Aorta (tissue), 5 donors: Measurements from ENCODE around the gene MCEE. TPM values are rescaled to one million over a fixed set of nuclear protein-coding genes. Genes with fewer than 3 reads are reported as not detected.
"Not testable (repeated sequence)": the region's sequence is repeated elsewhere in the genome, so short reads cannot be mapped to it uniquely, and the experiment has no call there.

Source experiments
- ATAC-seq: fragments of 200-7000 bp; cut with Tn5 transposase; one replicate; pipeline ENCODE4 v1.9.1; 2022; ENCODE audit warnings: moderate library complexity; ENCODE audit not compliant: low FRiP score
- DNase-seq, 2 donors: peaks; one replicate each; pipeline ENCODE4 v3.0.0-alpha.2; 2020
- H3K27ac ChIP-seq, 2 donors: one replicate each; pipeline ENCODE4 v1.5.1; 2013; ENCODE audit warnings: low read length in 2 of 2, mild to moderate bottlenecking in 2 of 2, moderate library complexity in 2 of 2, control low read depth in 1 of 2, inconsistent platforms in 1 of 2, low read depth in 1 of 2
- H3K27me3 ChIP-seq, 2 donors: one replicate each; pipeline ENCODE4 v1.6.1; 2013; ENCODE audit warnings: control low read depth in 1 of 2, low read length in 1 of 2, mild to moderate bottlenecking in 1 of 2, moderate library complexity in 1 of 2; ENCODE audit not compliant: insufficient read depth in 2 of 2, control insufficient read depth in 1 of 2
- H3K36me3 ChIP-seq, 2 donors: one replicate each; pipeline ENCODE4 v1.6.1; 2013; ENCODE audit warnings: control low read depth in 1 of 2, low read length in 1 of 2, mild to moderate bottlenecking in 1 of 2; ENCODE audit not compliant: insufficient read depth in 2 of 2, control insufficient read depth in 1 of 2
- H3K4me1 ChIP-seq, 2 donors: one replicate each; pipeline ENCODE4 v1.6.1; 2013; ENCODE audit warnings: low read length in 2 of 2, control low read depth in 1 of 2, mild to moderate bottlenecking in 1 of 2, moderate library complexity in 1 of 2; ENCODE audit not compliant: insufficient read depth in 2 of 2, control insufficient read depth in 1 of 2
- H3K4me3 ChIP-seq, 2 donors: one replicate each; pipeline ENCODE4 v1.5.1; 2013; ENCODE audit warnings: low read length in 2 of 2, control low read depth in 1 of 2, mild to moderate bottlenecking in 1 of 2
- H3K9me3 ChIP-seq: one replicate; pipeline ENCODE4 v1.6.1; 2013; ENCODE audit warnings: mild to moderate bottlenecking, low read length; ENCODE audit not compliant: control insufficient read depth
- WGBS, 2 donors: extraction: QIAGEN DNeasy Blood & Tissue Kit; methylation state at CpG; one replicate each; pipeline ENCODE4 v1.1.7; 2013; 5-methylcytosine and 5-hydroxymethylcytosine counted together
- intact Hi-C, 2 donors: fragments of 100-400 bp; cut with DNase I; formaldehyde crosslinking; loops; one replicate each; pipeline versions ENCODE4 v1.14.2 to v1.15.0; 2022
- polyA plus RNA-seq, 2 donors: library from polyadenylated mRNA; stranded (reverse); fragments of 200-250 nt; gene quantifications; one replicate each; pipeline ENCODE4 v1.2.3, GENCODE V29; 2013
- total RNA-seq, 2 donors: library from RNA; stranded (reverse); fragmentation: NEBNext Ultra II Directional; extraction: Animal tissue kit (Norgen Biotek cat#: 25700); gene quantifications; one replicate each; pipeline ENCODE4 v1.2.1, GENCODE V29; 2021
- donor health status: healthy with polysubstance abuse.
- donor health status: Bipolar disorder and iron deficiency.
- donor health status: DM: no; HTN: no; CAD: no.
- donor health status: DM: no; HTN: no; CAD: no.
- donor health status: DM: yes; HTN: yes; CAD: no.

Gene MCEE
- total and polyA plus RNA-seq, 4 donors = 16.4 to 32.1 (median 27.9) TPM

GRCh38 chr2:71102981-71103681, 26.9 kb downstream of the MCEE start:
- no peak overlapping the region for H3K4me3 ChIP-seq
- H3K27me3 ChIP-seq = no peaks in the 10 kb centered on the region
- WGBS, 2 donors = 76 to 77% methylated on average over 6 of the region's 6 CpGs
- intact Hi-C loops = no loop called here
- ATAC-seq (no peak), DNase-seq (no peak)
- no peak overlapping the region for H3K27ac ChIP-seq
- H3K4me1 ChIP-seq = no peaks in the 10 kb centered on the region
- no peaks in the 10 kb centered on the region for H3K36me3 ChIP-seq
- H3K9me3 ChIP-seq = no peaks in the 10 kb centered on the region

GRCh38 chr2:71101656-71102055, 28.4 kb downstream of the MCEE start:
- DNase-seq = no peak
- 26 to 31% methylated on average over 2 of the region's 2 CpGs for WGBS, 2 donors
- H3K27me3 ChIP-seq = no peaks in the 10 kb centered on the region
- ATAC-seq = no peak
- H3K9me3 ChIP-seq = no peaks in the 10 kb centered on the region
- H3K36me3 ChIP-seq = no peaks in the 10 kb centered on the region
- intact Hi-C loops = no loop called here
- H3K4me1 ChIP-seq = no peaks in the 10 kb centered on the region
- no peak overlapping the region for H3K27ac ChIP-seq
- H3K4me3 ChIP-seq = no peak overlapping the region

GRCh38 chr2:71100195-71100964, 29.6 kb downstream of the MCEE start:
- DNase-seq (peak in 1 of 2 donors; percentile 63), ATAC-seq (no peak)
- H3K9me3 ChIP-seq = no peaks in the 10 kb centered on the region
- WGBS, 2 donors = 10% methylated on average over 3 of the region's 3 CpGs
- H3K4me1 ChIP-seq = no peaks in the 10 kb centered on the region
- H3K27me3 ChIP-seq = no peaks in the 10 kb centered on the region
- intact Hi-C loops = no loop called here
- H3K36me3 ChIP-seq = no peaks in the 10 kb centered on the region
- H3K4me3 ChIP-seq = no peak overlapping the region
- no peak overlapping the region for H3K27ac ChIP-seq

- H3K9me3 ChIP-seq, H3K4me3 ChIP-seq, intact Hi-C loops, H3K27me3 ChIP-seq, H3K4me1 ChIP-seq, H3K36me3 ChIP-seq, H3K27ac ChIP-seq: not testable (repeated sequence)
- DNase-seq = peak in 1 of 2 donors; percentile 61
- 35 to 37% methylated on average over 33 of the region's 33 CpGs for WGBS, 2 donors
- ATAC-seq = peak; percentile 56
Observed at GRCh38 chr2:71092491-71093260, 37.4 kb downstream of the MCEE start.

- WGBS, 2 donors = 79 to 84% methylated on average over 9 of the region's 9 CpGs
- H3K9me3 ChIP-seq, DNase-seq, ATAC-seq, H3K27ac ChIP-seq, H3K4me1 ChIP-seq, intact Hi-C loops, H3K27me3 ChIP-seq, H3K36me3 ChIP-seq, H3K4me3 ChIP-seq: not testable (repeated sequence)
Observed at GRCh38 chr2:71091808-71092207, 38.2 kb downstream of the MCEE start.

GRCh38 chr2:71089475-71089874, 40.6 kb downstream of the MCEE start:
- WGBS, 2 donors = 84 to 88% methylated on average over 14 of the region's 14 CpGs

GRCh38 chr2:71085325-71086003, 44.6 kb downstream of the MCEE start:
- H3K36me3 ChIP-seq, ATAC-seq, intact Hi-C loops, DNase-seq, H3K27me3 ChIP-seq, H3K4me1 ChIP-seq, H3K4me3 ChIP-seq, H3K27ac ChIP-seq, H3K9me3 ChIP-seq: not testable (repeated sequence)
- WGBS, 2 donors = 55 to 60% methylated on average over 9 of the region's 9 CpGs

More at GRCh38 chr2:71089475-71089874, 40.6 kb downstream of the MCEE start:
- H3K36me3 ChIP-seq, DNase-seq, H3K27ac ChIP-seq, H3K4me3 ChIP-seq, H3K9me3 ChIP-seq, H3K4me1 ChIP-seq, ATAC-seq, H3K27me3 ChIP-seq, intact Hi-C loops: not testable (repeated sequence)

- H3K36me3 ChIP-seq, DNase-seq, intact Hi-C loops, H3K27ac ChIP-seq, ATAC-seq, H3K4me3 ChIP-seq, H3K4me1 ChIP-seq, H3K9me3 ChIP-seq, H3K27me3 ChIP-seq: not testable (repeated sequence)
- WGBS, 2 donors = 69 to 70% methylated on average over 10 of the region's 13 CpGs
Observed at GRCh38 chr2:71083752-71084312, 46.2 kb downstream of the MCEE start.
